HG02981 (cell line): ENCODE data around the gene GJA3.
"Not testable (repeated sequence)": the region's sequence is repeated elsewhere in the genome, so short reads cannot be mapped to it uniquely, and the experiment has no call there.

Source experiments
- ATAC-seq: cut with Tn5 transposase; IDR thresholded peaks from one replicate; pipeline ENCODE4 v1.9.1; 2021; ENCODE audit warnings: mild to moderate bottlenecking, moderate library complexity; ENCODE audit not compliant: unreplicated experiment

The GJA3 gene

GRCh38 chr13:20182231-20182846 lies 21.5 kb upstream of the GJA3 start:
- ATAC-seq: peak; percentile 75

DNA sequence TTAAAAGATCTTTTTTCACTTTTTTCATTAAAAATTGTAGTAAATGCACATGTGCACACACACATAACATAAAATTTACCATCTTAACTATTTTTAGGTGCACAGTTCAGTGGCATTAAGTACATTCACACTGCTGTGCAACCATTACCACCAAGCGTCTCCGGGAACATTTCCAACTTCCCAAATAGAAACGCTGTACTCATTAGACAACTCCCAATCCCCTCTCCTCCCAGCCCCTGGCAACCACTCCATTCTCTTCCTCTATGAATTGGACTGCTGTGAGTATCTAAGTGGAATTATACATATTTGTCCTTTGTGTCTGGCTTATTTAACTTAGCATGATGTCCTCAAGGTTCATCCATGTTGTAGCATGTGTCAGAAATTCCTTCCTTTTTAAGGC lies 20.3 kb upstream of the GJA3 start:
- ATAC-seq: no peak

- no peak for ATAC-seq
Measured at GRCh38 chr13:20178156-20178555, 17.3 kb upstream of the GJA3 start.

GRCh38 chr13:20177049-20177831 lies 16.4 kb upstream of the GJA3 start:
- no peak for ATAC-seq

DNA sequence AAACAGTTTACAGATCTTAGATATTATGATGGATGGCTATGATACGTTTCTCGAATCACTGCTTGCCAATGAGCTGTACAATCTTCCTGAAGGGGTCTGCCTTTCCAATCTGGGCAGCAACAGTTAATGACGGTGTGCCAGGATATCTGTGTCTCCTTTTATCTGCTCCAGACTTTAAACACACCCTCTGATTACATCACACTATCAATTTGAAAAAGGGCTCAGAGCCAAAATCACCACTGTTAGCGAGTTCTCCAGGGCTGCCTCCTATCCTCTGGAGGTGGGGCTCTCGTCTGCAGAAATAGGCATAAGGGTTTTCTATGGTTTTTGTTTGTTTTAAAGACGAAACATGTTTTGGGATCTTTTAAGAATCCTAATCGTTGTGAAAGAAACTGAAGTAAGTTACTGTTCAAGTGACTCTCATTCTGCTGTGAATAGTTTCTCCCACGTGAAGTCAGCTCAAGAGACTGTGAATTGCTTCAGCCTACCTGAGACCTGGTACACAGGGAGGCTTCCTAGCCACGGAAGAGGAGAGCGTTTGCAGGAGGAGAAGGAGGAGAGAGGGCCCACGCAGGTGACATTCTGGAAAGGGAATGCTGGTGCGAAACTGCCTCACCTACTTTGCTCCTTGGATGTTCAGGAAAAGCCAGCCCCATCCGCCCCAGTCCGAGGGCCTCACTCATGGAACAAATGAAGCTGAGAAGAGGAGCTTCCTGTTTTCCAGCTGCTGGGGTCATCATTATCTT lies 15.2 kb upstream of the GJA3 start:
- ATAC-seq: no peak

DNA sequence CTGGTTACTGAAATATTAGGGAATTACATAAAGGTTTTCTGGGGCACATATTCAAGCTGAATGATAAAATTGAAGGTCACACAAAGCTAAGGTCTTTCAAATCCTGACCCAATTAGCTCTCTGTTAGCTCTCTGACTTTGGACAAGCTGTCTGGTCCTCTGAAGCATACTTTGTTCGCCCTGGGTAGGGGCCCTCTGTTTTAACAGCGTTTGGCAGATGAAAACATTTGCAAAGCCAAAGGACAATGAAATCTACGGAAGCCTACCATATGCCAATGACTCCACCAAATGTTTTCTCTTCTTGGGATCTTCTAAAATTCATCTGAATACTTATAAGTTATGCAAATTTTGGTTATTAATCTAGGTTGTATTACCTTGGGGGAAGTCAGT lies 14.5 kb upstream of the GJA3 start:
- no peak for ATAC-seq

DNA sequence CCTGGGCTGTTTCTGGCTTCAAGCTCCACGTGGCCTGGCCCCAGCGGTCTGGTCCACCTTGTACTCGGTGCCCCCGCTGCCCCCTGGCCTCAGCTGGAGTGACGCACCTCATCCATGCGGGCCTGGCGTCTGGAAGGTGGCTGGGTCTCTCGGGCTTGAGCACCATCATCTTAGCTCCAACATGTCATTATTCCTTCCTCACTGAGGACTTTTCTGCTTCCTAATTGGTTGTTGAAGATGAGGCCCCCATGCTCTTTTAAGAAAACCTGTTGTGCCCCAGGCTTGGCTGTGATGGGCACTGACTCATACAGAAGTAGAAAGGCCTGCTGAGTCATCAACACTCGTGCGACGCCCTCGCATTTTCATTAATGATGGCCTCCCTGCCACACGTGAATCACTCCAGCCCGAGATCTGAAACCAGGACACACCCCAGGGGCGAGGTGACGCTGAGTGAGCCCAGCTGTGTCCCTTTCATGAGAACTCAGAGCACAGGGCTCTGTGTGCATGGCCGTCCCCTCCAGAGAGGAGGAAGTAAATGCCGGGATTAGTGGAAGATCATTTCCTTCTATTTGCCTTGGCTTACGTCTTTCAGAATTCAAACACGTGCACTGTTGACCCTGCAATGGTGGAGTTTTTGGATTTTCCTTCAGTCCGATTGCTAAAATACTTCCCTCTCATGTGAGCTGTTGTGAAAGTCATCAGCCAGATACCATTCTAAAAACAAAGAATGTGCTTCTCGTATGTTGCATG lies 14.0 kb upstream of the GJA3 start:
- ATAC-seq: peak; percentile 83

- ATAC-seq: no peak
Measured at GRCh38 chr13:20173116-20173746, 12.4 kb upstream of the GJA3 start.

DNA sequence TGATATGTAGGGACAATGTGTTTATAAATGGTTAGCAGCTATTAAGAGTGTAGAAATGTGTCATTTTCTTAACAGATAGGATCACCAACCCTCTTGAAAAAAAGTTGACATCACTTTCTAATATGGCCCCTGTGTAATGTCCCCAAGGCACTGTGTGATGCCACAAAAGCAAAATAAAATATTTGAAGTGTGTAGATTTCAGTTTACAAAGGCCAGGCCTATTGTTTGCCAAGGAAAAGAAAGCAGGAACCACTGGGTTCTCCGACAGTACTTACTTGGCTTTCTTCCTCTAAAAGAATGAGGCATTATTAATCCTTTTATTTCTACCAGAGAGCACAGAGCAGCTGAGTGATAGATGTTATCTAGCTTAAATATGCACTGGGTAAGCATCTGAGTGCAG lies 10.5 kb upstream of the GJA3 start:
- ATAC-seq: no peak

GRCh38 chr13:20170921-20171320 lies 10.1 kb upstream of the GJA3 start:
- no peak for ATAC-seq

GRCh38 chr13:20168396-20168795 lies 7.5 kb upstream of the GJA3 start:
- ATAC-seq: no peak

DNA sequence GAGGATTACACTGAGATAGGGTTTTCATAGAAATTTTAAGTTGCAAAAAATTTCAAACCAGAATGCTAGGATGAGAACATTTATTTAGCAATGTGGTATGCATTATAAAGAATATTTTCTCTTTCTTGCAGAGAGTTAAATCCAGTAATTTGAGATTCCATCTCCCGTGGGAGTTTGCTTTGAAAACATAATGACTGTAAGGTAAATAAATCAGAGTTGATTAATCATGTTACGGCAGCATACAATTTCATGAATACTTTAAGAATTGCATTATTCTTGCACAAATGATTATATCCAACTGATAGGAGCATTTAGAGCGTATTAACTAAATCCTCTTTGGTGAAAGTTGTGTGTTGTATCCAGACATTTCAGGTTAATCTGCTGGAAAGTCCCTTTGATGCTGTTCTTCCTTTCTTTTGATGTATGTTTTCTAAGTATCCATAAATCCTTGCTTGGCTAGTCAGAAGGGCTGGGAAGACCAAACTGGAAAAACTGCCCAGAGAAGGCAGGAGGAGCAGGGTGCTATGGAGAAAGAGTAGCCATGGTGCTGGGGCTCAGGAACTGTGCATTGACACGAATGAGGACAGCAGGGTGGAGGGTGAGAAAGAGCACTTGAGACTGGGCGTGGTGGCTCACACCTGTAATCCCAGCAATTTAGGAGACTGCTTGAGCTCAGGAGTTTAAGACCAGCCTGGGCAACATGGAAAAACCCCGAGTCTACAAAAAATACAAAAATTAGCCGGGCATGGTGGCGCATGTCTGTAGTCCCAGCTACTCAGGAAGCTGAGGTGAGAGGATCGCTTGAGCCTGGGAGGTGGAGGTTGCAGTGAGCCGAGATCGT lies 4.8 kb upstream of the GJA3 start:
- ATAC-seq: no peak

GRCh38 chr13:20161951-20162300 lies 1.1 kb upstream of the GJA3 start:
- ATAC-seq: no peak

- peak; percentile 43 for ATAC-seq
Measured at GRCh38 chr13:20161275-20161950, 561 bp upstream of the GJA3 start.

GRCh38 chr13:20159646-20160305 lies 1.1 kb downstream of the GJA3 start:
- ATAC-seq: no peak

GRCh38 chr13:20157151-20157796 lies 3.6 kb downstream of the GJA3 start:
- ATAC-seq: no peak

DNA sequence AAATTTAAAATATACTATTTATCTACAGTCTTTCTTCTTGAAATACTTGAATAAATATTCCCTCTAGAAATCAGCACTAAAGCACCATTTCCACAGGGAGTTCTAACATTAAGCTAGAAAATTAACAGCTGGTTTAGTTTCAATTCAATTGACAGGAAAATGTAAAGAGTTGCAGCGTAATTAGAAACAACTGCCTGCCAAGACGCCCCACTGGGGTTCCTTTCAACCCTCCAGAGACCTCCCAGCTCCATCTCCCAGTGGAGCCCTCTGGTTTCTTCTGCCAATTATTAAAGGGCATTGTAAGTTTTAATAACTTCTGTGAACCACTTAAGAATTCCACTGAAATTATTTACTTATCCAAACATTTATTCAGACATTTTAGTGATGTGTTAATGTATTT lies 4.2 kb downstream of the GJA3 start:
- no peak for ATAC-seq

DNA sequence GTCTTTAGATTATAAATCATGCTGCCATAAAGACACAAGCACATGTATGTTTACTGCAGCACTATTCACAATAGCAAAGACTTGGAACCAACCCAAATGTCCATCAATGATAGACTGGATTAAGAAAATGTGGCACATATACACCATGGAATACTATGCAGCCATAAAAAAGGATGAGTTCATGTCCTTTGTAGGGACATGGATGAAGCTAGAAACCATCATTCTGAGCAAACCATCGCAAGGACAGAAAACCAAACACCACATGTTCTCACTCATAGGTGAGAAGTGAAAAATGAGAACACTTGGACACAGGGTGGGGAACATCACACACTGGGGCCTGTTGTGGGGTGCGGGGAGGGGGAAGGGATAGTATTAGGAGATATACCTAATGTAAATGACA lies 7.6 kb downstream of the GJA3 start:
- ATAC-seq: not testable (repeated sequence)
